ENCODE data around the gene KDM4D.

DNA sequence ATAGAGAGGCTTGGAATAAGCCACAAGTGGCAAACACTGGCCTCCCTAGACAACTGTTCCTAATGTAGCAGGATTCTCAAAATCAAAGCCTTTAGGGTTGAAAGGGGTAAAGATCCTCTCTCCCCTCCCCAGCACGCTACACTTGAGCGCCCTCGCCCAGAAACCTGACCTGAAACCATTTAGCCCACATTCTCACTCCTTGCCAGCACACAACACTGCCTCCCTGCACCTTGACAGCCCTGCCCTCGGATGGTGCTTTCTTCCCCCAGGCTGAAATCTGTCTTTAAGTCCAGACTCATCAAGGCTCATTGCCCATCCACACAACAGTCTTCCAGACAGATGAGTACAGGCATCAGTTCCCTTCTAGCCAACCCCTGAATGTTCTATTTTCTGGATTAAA, 26.7 kb upstream of the KDM4D start:
- TF ChIP-seq, protein P1, sequence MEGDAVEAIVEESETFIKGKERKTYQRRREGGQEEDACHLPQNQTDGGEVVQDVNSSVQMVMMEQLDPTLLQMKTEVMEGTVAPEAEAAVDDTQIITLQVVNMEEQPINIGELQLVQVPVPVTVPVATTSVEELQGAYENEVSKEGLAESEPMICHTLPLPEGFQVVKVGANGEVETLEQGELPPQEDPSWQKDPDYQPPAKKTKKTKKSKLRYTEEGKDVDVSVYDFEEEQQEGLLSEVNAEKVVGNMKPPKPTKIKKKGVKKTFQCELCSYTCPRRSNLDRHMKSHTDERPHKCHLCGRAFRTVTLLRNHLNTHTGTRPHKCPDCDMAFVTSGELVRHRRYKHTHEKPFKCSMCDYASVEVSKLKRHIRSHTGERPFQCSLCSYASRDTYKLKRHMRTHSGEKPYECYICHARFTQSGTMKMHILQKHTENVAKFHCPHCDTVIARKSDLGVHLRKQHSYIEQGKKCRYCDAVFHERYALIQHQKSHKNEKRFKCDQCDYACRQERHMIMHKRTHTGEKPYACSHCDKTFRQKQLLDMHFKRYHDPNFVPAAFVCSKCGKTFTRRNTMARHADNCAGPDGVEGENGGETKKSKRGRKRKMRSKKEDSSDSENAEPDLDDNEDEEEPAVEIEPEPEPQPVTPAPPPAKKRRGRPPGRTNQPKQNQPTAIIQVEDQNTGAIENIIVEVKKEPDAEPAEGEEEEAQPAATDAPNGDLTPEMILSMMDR (conservative IDR thresholded peaks at IDR 0.05; ENCODE audit: low read depth in 2 of 2), result 0 out of 4 replicates have a peak, but pooled peaks of 1 of the 2 experiments have one; percentile 11
- TF ChIP-seq EZH2phosphoT487 (IDR thresholded peaks at IDR 0.05; ENCODE audit: unreplicated experiment), result no peak
- TF ChIP-seq POLR2AphosphoS5 (IDR thresholded peaks at IDR 0.05; ENCODE audit: low read depth), result no peak
- TF ChIP-seq ZNF114 (CRISPR knock-in tag; IDR thresholded peaks at IDR 0.05), result no peak
- TF ChIP-seq, protein P2, sequence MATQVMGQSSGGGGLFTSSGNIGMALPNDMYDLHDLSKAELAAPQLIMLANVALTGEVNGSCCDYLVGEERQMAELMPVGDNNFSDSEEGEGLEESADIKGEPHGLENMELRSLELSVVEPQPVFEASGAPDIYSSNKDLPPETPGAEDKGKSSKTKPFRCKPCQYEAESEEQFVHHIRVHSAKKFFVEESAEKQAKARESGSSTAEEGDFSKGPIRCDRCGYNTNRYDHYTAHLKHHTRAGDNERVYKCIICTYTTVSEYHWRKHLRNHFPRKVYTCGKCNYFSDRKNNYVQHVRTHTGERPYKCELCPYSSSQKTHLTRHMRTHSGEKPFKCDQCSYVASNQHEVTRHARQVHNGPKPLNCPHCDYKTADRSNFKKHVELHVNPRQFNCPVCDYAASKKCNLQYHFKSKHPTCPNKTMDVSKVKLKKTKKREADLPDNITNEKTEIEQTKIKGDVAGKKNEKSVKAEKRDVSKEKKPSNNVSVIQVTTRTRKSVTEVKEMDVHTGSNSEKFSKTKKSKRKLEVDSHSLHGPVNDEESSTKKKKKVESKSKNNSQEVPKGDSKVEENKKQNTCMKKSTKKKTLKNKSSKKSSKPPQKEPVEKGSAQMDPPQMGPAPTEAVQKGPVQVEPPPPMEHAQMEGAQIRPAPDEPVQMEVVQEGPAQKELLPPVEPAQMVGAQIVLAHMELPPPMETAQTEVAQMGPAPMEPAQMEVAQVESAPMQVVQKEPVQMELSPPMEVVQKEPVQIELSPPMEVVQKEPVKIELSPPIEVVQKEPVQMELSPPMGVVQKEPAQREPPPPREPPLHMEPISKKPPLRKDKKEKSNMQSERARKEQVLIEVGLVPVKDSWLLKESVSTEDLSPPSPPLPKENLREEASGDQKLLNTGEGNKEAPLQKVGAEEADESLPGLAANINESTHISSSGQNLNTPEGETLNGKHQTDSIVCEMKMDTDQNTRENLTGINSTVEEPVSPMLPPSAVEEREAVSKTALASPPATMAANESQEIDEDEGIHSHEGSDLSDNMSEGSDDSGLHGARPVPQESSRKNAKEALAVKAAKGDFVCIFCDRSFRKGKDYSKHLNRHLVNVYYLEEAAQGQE (IDR thresholded peaks at IDR 0.05; ENCODE audit: unreplicated experiment), result no peak
- TF ChIP-seq EZH2 (IDR thresholded peaks at IDR 0.05; ENCODE audit: low read depth, unreplicated experiment), result no peak
- no peak for TF ChIP-seq CREB1 (CRISPR knock-in tag; IDR thresholded peaks at IDR 0.05; ENCODE audit: low read depth)
- TF ChIP-seq JUNB (IDR thresholded peaks at IDR 0.05; ENCODE audit: unreplicated experiment), result no peak
- TF ChIP-seq, protein P3, sequence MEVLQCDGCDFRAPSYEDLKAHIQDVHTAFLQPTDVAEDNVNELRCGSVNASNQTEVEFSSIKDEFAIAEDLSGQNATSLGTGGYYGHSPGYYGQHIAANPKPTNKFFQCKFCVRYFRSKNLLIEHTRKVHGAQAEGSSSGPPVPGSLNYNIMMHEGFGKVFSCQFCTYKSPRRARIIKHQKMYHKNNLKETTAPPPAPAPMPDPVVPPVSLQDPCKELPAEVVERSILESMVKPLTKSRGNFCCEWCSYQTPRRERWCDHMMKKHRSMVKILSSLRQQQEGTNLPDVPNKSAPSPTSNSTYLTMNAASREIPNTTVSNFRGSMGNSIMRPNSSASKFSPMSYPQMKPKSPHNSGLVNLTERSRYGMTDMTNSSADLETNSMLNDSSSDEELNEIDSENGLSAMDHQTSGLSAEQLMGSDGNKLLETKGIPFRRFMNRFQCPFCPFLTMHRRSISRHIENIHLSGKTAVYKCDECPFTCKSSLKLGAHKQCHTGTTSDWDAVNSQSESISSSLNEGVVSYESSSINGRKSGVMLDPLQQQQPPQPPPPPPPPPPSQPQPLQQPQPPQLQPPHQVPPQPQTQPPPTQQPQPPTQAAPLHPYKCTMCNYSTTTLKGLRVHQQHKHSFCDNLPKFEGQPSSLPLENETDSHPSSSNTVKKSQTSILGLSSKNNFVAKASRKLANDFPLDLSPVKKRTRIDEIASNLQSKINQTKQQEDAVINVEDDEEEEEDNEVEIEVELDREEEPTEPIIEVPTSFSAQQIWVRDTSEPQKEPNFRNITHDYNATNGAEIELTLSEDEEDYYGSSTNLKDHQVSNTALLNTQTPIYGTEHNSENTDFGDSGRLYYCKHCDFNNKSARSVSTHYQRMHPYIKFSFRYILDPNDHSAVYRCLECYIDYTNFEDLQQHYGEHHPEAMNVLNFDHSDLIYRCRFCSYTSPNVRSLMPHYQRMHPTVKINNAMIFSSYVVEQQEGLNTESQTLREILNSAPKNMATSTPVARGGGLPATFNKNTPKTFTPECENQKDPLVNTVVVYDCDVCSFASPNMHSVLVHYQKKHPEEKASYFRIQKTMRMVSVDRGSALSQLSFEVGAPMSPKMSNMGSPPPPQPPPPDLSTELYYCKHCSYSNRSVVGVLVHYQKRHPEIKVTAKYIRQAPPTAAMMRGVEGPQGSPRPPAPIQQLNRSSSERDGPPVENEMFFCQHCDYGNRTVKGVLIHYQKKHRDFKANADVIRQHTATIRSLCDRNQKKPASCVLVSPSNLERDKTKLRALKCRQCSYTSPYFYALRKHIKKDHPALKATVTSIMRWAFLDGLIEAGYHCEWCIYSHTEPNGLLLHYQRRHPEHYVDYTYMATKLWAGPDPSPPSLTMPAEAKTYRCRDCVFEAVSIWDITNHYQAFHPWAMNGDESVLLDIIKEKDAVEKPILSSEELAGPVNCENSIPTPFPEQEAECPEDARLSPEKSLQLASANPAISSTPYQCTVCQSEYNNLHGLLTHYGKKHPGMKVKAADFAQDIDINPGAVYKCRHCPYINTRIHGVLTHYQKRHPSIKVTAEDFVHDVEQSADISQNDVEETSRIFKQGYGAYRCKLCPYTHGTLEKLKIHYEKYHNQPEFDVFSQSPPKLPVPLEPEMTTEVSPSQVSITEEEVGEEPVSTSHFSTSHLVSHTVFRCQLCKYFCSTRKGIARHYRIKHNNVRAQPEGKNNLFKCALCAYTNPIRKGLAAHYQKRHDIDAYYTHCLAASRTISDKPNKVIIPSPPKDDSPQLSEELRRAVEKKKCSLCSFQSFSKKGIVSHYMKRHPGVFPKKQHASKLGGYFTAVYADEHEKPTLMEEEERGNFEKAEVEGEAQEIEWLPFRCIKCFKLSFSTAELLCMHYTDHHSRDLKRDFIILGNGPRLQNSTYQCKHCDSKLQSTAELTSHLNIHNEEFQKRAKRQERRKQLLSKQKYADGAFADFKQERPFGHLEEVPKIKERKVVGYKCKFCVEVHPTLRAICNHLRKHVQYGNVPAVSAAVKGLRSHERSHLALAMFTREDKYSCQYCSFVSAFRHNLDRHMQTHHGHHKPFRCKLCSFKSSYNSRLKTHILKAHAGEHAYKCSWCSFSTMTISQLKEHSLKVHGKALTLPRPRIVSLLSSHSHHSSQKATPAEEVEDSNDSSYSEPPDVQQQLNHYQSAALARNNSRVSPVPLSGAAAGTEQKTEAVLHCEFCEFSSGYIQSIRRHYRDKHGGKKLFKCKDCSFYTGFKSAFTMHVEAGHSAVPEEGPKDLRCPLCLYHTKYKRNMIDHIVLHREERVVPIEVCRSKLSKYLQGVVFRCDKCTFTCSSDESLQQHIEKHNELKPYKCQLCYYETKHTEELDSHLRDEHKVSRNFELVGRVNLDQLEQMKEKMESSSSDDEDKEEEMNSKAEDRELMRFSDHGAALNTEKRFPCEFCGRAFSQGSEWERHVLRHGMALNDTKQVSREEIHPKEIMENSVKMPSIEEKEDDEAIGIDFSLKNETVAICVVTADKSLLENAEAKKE (CRISPR knock-in tag; IDR thresholded peaks at IDR 0.05), result no peak
- no peak for TF ChIP-seq NANOG (IDR thresholded peaks at IDR 0.05; ENCODE audit: borderline replicate concordance)
- no peak for TF ChIP-seq STAT1 (IDR thresholded peaks at IDR 0.05; ENCODE audit: unreplicated experiment)
- TF ChIP-seq, protein P4, sequence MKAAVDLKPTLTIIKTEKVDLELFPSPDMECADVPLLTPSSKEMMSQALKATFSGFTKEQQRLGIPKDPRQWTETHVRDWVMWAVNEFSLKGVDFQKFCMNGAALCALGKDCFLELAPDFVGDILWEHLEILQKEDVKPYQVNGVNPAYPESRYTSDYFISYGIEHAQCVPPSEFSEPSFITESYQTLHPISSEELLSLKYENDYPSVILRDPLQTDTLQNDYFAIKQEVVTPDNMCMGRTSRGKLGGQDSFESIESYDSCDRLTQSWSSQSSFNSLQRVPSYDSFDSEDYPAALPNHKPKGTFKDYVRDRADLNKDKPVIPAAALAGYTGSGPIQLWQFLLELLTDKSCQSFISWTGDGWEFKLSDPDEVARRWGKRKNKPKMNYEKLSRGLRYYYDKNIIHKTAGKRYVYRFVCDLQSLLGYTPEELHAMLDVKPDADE (IDR thresholded peaks at IDR 0.05), result no peak

Measured in GM23338 (cell line).